Ovary (tissue), 9 donors: ENCODE results near the gene KCNMA1. TPM values are rescaled to one million over a fixed set of nuclear protein-coding genes. Genes with fewer than 3 reads are reported as not detected.
A peak's percentile ranks its signal among the peaks of the same experiment; 100 is the strongest.

ENCODE experiments used
- DNase-seq, 5 donors: peaks; one replicate each; pipeline ENCODE4 v3.0.0-alpha.2; 2019 to 2020
- H3K27ac ChIP-seq, 2 donors: fragments of 200-600 bp; one replicate each; pipeline versions ENCODE4 v1.5.1 to v1.8.0; 2019 to 2022
- H3K27me3 ChIP-seq: fragments of 200-600 bp; one replicate; pipeline ENCODE4 v1.8.0; 2022
- H3K36me3 ChIP-seq: fragments of 200-600 bp; sonication (generic); one replicate; pipeline ENCODE4 v1.5.1; 2019
- H3K4me1 ChIP-seq: one replicate; pipeline ENCODE4 v1.8.1; 2013; ENCODE audit warnings: mild to moderate bottlenecking, moderate library complexity; ENCODE audit not compliant: insufficient read depth
- H3K4me3 ChIP-seq: fragments of 200-600 bp; sonication (generic); one replicate; pipeline ENCODE4 v1.5.1; 2017
- H3K9me3 ChIP-seq, 2 donors: fragments of 200-600 bp in 1 of 2; sonication (generic) in 1 of 2; one replicate each; pipeline versions ENCODE4 v1.5.1 to v1.8.1; 2013 to 2019; ENCODE audit warnings: mild to moderate bottlenecking in 1 of 2, moderate library complexity in 1 of 2
- CTCF ChIP-seq, 3 donors: fragments of 450-650 bp in 2 of 3; fragments of 200-600 bp in 1 of 3; IDR thresholded peaks; one replicate each; pipeline versions ENCODE4 v1.5.1 to v1.8.0; 2016 to 2022; ENCODE audit warnings: antibody characterized with exemption in 3 of 3, mild to moderate bottlenecking in 1 of 3
- EP300 ChIP-seq: sonication (generic); formaldehyde crosslinking; IDR thresholded peaks from one replicate; pipeline ENCODE4 v1.6.1; 2017; ENCODE audit warnings: antibody characterized with exemption
- POLR2A ChIP-seq: fragments of 450-650 bp; IDR thresholded peaks from one replicate; pipeline ENCODE4 v1.6.1; 2017; ENCODE audit warnings: antibody characterized with exemption, mild to moderate bottlenecking, moderate library complexity
- whole genome bisulfite sequencing, 3 donors: extraction: QIAGEN DNeasy Blood & Tissue Kit in 1 of 3; methylation state at CpG; one replicate each; pipeline versions ENCODE4 v1.1.5 to v1.1.7; 2013 to 2017; 5-methylcytosine and 5-hydroxymethylcytosine counted together
- intact Hi-C, 4 donors: fragments of 100-400 bp; cut with DNase I; formaldehyde crosslinking; loops; one replicate each; pipeline versions ENCODE4 v1.11.0 to v1.15.1; 2022 to 2023
- polyA plus RNA-seq, 2 donors: library from polyadenylated mRNA; stranded (reverse); fragments of 200-250 nt in 1 of 2; fragments of 350-450 nt in 1 of 2; fragmentation: Illumina TruSeq in 1 of 2; extraction: RNeasy Lipid Tissue Mini Kit (QIAGEN cat#74804) in 1 of 2; gene quantifications; one replicate each; pipeline ENCODE4 v1.2.3, GENCODE V29; 2013 to 2014
- total RNA-seq, 7 donors: library from RNA; depleted of rRNA in 2 of 7; stranded (reverse); fragments of >200 nt in 2 of 7; fragmentation: NEBNext Ultra II Directional in 3 of 7; extraction: Animal tissue kit (Norgen Biotek cat#: 25700) in 3 of 7; gene quantifications; one replicate each; pipeline versions ENCODE4 v1.1.0 to v1.2.4, GENCODE V29; 2016 to 2023
- donor health status: DM: no; HTN: no; CAD: no; lungs with moderate emphysema.
- donor health status: DM: no; HTN: no; CAD: no.
- donor health status: Bipolar disorder and iron deficiency.
- donor health status: DM: yes; HTN: yes; CAD: no.
- donor health status: DM: no; HTN: no; CAD: no.
- donor health status: DM: yes; HTN: yes; CAD: no.

The KCNMA1 gene
- total and polyA plus RNA-seq, 9 donors: 7.0 to 83.8 (median 25.1) TPM

- intact Hi-C loops: loop anchor here in 2 of 4 donors (5.0 to 10.0 kb wide), 3 partner anchors 356 to 543 kb away; partner anchors contain the start of gene KCNMA1 (in 1 of the 2)
- Histone ChIP-seq H3K27ac (no peak overlapping the region), H3K9me3 (no peaks in the 10 kb centered on the region), H3K4me3 (no peak overlapping the region), H3K36me3 (no peaks in the 10 kb centered on the region), H3K4me1 (no peaks in the 10 kb centered on the region), H3K27me3 (no peaks in the 10 kb centered on the region)
- DNase-seq: no peak
- 28 to 34% (median 29%) methylated on average over 2 of the region's 2 CpGs for WGBS, 3 donors
- no peak for TF ChIP-seq POLR2A
- TF ChIP-seq EP300: no peak
- TF ChIP-seq CTCF (IDR thresholded peaks at IDR 0.05): no peak
Measured at GRCh38 chr10:77168861-77169260, 468.7 kb downstream of the KCNMA1 start.

GRCh38 chr10:77168161-77168560, 469.4 kb downstream of the KCNMA1 start:
- no peaks in the 10 kb centered on the region for H3K9me3 ChIP-seq
- no peaks in the 10 kb centered on the region for H3K36me3 ChIP-seq
- intact Hi-C loops: loop anchor here in 2 of 4 donors (5.0 to 10.0 kb wide), 3 partner anchors 357 to 544 kb away; partner anchors contain the start of gene KCNMA1 (in 1 of the 2)
- H3K4me1 ChIP-seq: no peaks in the 10 kb centered on the region
- WGBS, 3 donors: 96 to 97% (median 96%) methylated on average over 2 of the region's 2 CpGs
- H3K4me3 ChIP-seq: no peak overlapping the region
- DNase-seq: no peak
- H3K27me3 ChIP-seq: no peaks in the 10 kb centered on the region
- TF ChIP-seq CTCF (IDR thresholded peaks at IDR 0.05) (no peak), POLR2A (no peak), EP300 (no peak)
- no peak overlapping the region for H3K27ac ChIP-seq

DNA sequence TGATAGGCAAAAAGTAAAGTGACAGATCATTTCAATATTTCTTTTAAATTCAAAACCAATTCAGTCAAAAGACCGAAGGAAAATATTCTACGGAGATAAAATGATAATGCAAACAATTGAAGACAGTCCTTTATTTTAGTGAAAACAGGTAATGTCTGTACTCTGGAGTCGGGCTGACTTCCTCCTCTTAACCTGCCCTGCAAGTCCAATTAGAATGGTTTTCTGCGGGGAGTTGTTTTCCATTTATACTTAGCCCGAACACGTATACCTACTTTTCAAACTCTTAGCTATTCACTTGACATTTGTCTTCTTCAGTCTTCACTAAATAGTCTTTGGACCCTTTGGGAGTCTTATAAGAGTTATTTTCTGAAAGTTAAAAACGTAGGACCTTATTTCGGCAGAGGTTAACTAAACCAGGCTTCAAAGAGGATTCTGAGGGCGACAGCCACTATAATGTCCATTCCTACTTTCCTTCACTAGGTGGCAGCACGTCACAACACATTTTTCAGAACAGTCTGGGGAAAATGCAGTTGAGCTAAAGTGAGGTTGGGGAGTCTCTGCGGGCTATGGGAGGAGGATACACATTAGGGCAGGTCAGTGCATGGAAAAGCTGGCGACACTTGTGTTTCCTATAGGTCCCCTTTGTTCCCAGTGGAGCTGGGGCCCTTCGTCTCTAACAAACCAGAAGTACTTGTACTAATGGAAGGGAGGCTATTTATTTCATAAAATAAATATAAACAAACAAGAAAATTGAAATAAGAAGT, 472.0 kb downstream of the KCNMA1 start:
- WGBS, 3 donors: 29 to 46% (median 33%) methylated on average over 13 of the region's 13 CpGs
- Histone ChIP-seq H3K4me1 (no peaks in the 10 kb centered on the region), H3K27me3 (no peaks in the 10 kb centered on the region), H3K9me3 (no peaks in the 10 kb centered on the region), H3K4me3 (no peak overlapping the region), H3K36me3 (no peaks in the 10 kb centered on the region), H3K27ac (no peak overlapping the region)
- peak in 4 of 5 donors; percentile 30 to 40 (median 32) for DNase-seq
- intact Hi-C loops: loop anchor here in 2 of 4 donors (5.0 to 10.0 kb wide), 3 partner anchors 359 to 547 kb away; partner anchors contain the start of gene KCNMA1 (in 1 of the 2)
- TF ChIP-seq EP300 (no peak), POLR2A (no peak), CTCF (IDR thresholded peaks at IDR 0.05) (peak; percentile 50 to 76 (median 70))

DNA sequence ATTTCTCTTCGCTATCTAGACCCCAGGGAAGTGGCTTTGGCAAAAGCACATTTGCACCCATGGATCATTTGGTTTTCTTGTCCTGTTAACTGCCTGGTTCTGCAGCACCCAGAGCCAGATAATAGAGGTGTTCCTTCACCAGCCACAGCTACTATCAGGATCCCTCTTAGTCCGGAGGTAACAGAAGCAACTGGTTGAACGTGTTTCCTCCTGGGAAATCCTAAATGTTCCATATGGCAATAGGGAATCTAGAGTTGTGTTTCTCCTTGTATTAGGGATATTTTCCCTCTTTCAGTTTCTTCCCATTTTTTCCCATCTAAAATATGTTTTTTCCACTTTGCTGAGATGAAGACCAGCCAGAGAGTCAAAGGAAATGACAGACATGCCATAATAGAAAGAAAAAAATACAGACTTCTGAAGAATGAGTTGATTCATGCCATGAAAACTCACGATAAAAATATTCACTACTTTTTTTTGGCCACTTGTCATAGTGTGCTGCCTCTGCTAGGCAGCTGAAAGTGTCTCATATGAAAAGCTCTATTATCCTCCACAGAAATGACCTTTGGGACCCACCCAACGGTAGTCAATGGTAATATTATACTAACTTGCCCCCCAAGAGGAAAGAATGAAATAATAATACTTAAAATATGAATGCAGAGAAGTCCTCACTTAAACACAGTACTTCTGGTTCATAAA, 472.8 kb downstream of the KCNMA1 start:
- no peaks in the 10 kb centered on the region for H3K36me3 ChIP-seq
- no peak overlapping the region for H3K4me3 ChIP-seq
- H3K27me3 ChIP-seq: no peaks in the 10 kb centered on the region
- H3K27ac ChIP-seq: no peak overlapping the region
- 52 to 56% (median 53%) methylated on average over 5 of the region's 5 CpGs for WGBS, 3 donors
- H3K4me1 ChIP-seq: no peaks in the 10 kb centered on the region
- TF ChIP-seq POLR2A (no peak), CTCF (IDR thresholded peaks at IDR 0.05) (no peak), EP300 (no peak)
- intact Hi-C loops: loop anchor here in 2 of 4 donors (5.0 to 10.0 kb wide), 4 partner anchors 360 to 548 kb away; partner anchors contain the start of gene KCNMA1 (in 1 of the 2)
- no peaks in the 10 kb centered on the region for H3K9me3 ChIP-seq
- no peak for DNase-seq
